Occipital lobe (tissue), 2 donors: Measurements from ENCODE around the gene ZNF672. TPM values are rescaled to one million over a fixed set of nuclear protein-coding genes. Genes with fewer than 3 reads are reported as not detected.
A peak's percentile ranks its signal among the peaks of the same experiment; 100 is the strongest.
"Not testable (repeated sequence)": the region's sequence is repeated elsewhere in the genome, so short reads cannot be mapped to it uniquely, and the experiment has no call there.

ENCODE experiments used
- DNase-seq: peaks from one replicate; lab custom pipeline; 2025; lab: John Stamatoyannopoulos, UW
- total RNA-seq: library from RNA; depleted of rRNA; stranded (reverse); fragments of >200 nt; gene quantifications from one replicate; pipeline ENCODE4 v1.2.3, GENCODE V29; 2014

The ZNF672 gene
- total RNA-seq, 1 donor from 2014 or later = 14.0 TPM

DNA sequence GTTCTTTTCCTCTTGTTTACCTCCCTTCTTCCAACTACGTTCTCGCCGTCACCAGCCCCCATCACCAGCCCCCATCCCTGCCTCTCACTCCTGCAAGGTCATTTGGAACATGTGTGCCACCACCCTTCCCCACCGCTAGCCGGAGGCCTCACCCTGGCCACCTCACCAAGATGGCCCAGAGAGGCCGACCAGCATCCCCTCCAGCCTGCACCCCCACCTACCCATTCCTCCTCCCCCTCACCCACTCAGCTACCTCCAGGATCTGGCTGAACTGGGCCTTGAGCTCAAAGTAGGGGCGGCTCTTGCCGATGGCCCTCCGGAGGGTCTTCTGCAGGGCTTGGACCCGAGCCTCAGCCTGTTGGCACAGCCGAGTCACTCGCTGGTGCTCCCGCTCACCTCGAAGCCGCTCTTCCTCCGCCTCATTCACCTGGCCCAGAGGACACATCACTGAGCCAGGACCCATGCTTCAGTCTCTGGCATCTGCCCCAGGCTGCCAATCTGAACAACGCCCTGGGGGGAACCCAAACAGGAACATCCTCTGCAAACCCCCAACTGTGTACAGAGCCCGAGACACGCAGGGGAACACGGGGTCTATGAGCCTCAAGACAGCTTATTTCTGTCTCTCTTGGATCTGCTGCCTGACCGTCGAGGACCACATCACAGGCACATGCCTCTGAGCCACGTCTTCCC lies 25.1 kb upstream of the ZNF672 start:
- DNase-seq = no peak

GRCh38 chr1:248813546-248813945 lies 24.5 kb upstream of the ZNF672 start:
- no peak for DNase-seq

DNA sequence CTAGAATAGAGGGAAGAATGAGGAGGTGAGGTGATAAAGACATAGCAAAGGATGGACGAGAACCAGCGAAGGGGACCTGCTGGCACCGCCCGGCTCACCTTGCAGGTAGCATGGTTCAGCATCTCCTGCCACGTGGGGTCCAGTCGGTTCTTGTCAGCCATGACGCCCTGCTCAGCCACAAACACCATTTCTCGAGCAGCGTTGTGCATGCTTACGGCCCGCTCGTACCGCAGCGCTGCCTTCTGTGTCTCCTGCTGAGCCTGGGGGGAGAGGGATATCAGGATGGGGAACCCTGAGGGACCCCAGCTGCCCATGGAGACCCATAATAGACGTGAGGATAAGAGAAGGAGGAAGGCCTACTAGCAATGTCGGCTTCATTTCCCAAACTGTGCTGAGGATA lies 23.7 kb upstream of the ZNF672 start:
- DNase-seq = no peak

- DNase-seq = no peak
Measured at GRCh38 chr1:248815407-248816034, 22.5 kb upstream of the ZNF672 start.

DNA sequence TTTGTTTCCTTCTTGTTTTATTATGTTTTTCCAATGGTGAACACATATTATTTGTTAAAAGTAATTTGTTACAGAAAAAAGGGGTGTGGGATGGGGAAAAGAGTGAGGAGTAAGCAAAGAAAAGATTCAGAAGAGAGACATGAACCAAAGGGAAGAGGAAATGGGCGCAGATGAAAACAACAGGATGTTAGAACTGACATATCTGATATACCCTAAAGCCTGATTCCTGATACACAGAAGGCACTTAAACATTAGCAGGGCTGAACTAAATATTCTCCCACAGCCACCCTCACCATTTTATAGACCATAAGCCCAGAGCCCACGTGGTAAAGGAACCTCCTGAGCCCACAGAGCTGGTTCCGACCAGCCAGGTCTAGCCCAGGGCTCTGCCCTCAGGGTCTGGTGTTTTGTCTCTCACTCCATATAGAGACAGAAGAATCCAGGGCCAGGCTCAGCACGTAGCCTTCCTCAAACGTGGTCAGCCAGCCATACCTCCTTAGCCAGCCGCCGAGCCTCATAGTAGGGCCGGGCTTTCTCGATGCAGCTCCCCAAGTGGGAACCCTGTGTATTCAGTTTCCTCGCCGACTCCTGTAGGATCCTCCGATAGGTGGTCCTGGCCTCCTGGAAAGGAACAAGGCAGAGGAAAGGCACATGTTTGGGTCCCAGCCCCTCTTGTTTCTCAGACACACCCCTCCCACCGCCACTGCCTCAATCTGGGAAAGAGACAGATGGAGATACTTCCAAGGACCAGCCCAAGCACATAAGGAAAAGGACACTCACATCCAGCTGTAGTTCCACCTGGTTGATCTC lies 21.8 kb upstream of the ZNF672 start:
- no peak for DNase-seq

GRCh38 chr1:248817065-248817464 lies 21.0 kb upstream of the ZNF672 start:
- DNase-seq = no peak

DNA sequence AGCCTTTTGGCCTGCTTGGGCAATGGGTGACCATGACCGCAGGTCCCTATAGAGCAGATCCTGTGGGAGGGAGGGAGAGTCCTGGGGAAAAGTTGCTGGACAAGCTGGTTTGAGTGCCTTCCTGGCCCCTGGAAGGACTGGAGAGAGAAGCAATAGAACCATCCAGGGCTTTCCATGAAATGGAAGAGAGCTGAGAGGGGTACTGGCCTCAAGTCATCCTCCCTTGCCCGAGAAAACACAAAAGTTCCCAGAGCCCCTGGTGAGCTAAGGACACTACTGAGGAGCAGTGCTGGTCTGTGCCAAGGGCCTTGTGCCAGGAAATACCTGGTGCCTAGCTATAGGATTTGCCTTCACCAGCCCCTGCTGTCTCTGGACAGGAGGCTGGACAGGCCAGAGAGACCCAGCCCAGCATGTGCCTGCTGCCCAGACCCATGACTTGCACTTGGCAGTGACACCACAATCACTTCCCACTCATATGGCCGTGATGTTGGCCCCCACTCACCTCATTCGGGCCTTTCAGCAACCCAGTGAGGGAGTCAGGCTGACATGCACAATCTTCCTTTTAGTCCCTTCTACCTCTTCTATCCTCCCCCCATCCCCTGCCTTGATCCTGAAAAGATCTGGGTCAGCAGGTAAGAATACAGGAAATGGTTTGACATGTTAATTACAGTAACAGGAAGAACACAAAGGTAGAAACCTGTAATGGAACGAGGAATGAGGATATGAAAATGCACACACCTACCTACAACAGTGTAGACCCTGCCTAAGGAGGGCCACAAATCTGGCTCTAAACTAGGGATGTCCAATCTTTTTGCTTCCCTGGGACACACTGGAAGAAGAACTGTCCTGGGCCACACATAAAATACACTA lies 19.3 kb upstream of the ZNF672 start:
- no peak for DNase-seq

DNA sequence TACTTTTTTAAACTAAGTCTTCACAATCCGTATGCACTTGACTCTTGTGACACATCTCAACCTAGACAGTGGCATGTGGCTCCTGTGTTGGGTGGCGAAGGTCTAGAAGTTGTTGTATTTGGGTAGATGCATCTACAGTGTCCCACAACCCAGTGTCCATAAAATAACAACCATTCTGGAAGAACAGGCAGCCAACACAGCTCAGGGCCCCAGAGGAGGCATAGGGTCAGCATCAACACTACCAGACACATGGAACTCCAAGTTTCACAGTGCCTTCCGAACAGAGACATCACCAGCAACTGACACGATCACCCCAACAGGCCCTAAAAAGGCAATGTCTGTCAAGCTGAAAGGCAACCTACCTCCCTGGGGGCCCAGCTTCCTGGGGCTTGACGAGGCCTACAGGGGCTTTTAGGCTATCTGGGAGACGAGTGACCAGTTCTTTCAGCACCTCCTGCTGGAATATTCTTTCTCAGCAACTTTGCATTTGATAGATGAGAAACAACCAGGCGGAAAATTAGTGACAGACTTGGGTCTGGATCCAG lies 17.9 kb upstream of the ZNF672 start:
- no peak for DNase-seq

DNA sequence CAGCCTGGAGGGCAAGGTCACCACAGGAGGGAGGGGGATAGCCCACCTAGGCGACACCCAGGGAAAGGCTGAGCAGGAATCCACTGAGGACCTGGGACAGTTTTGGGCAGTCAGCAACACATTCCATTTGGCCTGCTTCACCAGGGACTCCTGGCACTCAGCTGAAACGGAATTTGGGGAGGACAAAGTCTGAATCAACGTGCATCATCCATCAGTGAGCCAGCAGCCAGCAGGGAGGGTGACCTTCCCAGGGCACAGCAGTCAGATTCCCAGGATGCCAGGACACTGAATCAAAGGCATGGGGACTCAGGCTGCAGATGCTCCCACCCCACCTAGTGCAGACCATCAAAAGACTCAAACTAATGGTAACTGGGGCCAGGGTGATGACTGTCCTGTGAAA lies 16.9 kb upstream of the ZNF672 start:
- DNase-seq = no peak

GRCh38 chr1:248821641-248822040 lies 16.4 kb upstream of the ZNF672 start:
- no peak for DNase-seq

DNA sequence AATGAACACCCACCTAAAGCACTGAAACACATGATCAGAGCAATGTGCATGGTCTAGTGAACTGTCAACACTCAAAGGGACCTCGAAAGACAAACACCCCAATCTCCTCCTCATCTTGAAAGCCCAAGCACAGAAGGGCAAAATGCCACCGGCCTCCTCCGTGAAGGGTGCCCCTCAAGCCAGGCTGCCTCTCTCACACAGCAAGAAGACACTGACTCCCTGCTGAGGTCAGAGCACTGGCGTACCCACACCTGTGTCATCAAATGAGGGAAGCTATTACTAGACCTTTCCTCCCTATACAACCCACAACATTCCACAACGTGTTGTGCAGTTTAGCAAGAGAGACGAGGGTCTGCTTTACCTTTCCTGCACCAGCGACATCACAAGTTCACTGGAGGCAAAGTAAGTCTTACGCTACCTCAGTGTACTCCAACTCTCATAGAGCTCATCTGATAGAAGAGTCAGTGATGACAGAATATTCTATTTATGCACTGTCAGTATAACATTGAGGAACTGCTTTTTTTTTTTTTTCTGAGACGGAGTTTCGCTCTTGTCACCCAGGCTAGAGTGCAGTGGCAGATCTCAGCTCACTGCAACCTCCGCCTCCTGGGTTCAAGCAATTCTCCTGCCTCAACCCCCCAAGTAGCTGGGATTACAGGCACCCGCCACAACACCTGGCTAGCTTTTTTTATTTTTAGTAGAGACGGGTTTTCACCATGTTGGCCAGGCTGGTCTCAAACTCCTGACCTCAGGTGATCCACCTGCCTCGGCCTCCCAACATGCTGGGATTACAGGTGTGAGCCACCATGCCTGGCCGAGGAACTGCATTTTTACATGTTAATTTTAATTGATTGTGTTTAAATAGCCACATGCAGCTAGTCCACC lies 15.6 kb upstream of the ZNF672 start:
- DNase-seq = no peak

GRCh38 chr1:248823517-248824001 lies 14.5 kb upstream of the ZNF672 start:
- no peak for DNase-seq

- no peak for DNase-seq
Measured at GRCh38 chr1:248824301-248824700, 13.7 kb upstream of the ZNF672 start.

DNA sequence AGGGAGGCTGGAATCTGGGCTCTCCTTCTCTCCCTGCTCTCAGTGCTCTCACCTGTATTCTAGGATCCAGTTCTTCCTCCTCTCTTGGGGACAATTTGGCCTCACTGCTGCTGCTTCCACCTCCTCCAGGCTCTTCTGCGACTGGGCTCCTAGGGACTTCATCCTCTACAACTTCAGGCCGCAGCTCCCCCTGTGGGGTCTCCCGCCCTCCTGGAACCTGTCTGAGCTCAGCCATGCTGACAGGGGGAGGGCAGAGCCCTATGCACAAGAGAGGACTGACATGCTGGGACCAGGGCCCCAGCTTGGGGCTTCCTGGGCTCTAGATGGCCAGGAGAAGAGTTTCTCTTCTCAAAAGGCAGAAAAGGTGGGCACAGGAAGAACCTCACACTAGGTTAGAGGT lies 13.3 kb upstream of the ZNF672 start:
- no peak for DNase-seq

DNA sequence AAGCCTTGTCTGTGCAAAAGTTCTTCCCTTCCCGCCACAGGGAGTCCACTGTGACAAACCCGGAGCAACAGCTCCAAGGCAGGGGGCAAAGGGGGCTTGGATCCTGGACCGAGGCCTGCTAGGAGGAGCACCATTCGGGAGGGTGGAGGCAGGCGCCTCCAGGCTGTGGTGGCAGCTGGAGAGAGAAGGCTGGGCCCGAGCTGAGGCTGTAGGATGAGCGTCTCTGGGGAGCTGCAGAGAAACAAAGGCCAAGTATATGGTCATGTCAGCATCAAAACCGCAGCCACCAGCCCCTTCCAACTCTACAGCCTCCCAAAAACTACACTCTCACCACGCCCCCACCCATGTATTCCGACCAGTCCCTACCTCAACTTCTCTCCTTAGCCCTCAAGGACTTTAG lies 12.9 kb upstream of the ZNF672 start:
- no peak for DNase-seq

- DNase-seq = no peak
Measured at GRCh38 chr1:248825573-248825908, 12.5 kb upstream of the ZNF672 start.

DNA sequence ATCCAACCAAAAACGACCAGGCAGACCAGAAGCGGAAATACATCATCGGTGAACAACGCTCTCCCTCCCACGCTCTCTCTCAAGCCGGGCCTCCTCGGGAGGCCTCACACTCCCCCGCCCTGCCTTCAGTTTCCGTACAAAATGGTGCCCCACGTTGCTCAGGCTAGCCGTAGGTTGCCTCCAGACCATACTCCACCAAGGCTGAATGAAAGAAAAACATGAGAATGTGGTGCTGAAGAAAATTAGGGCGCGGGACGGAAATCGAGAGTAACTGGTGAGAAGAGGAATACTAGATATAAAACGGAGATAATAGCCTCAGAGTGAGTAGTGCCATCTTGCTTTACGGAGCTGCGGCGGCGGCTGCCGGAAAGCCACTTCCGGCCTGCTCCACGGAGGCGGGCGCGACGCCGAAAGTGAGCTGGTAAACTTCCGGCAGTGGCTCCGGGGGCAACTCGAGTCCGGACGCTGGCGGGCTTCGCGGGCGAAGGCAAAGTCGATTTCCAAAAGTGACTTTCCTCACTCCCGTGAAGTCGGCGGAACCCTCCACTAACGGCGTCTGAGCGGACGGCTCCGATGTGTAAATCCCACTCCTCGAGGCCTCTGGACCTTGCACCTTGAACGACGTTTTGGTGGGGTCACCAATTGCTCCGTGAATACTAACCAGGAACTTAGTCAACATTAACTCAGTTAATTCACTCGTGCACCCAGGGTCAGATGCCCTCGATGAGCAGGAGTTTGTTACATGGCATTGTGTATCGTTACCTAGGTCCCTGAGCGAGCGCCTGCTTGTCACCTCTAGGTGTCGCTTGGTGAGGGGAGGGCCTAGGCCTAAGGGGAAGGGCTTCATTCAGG lies 11.9 kb upstream of the ZNF672 start, which contains the start of gene SH3BP5L:
TSS of gene SH3BP5L (minus strand) at position 7 of the 852 bp plus-strand sequence. CDS start 980 bp downstream, outside the sequence.
- peak; percentile 94 for DNase-seq

GRCh38 chr1:248828845-248829244 lies 9.2 kb upstream of the ZNF672 start:
- DNase-seq = no peak

DNA sequence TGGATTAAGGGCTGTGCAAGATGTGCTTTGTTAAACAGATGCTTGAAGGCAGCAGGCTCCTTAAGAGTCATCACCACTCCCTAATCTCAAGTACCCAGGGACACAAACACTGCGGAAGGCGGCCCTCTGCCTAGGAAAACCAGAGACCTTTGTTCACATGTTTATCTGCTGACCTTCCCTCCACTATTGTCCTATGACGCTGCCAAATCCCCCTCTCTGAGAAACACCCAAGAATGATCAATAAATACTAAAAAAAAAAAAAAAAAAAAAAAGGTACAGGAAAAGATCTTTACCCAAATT lies 7.4 kb upstream of the ZNF672 start:
- DNase-seq = not testable (repeated sequence)
